HG02642 (cell line): Measurements from ENCODE around the gene MC2R.
"Not testable (repeated sequence)": the region's sequence is repeated elsewhere in the genome, so short reads cannot be mapped to it uniquely, and the experiment has no call there.

Experiments used
- ATAC-seq: cut with Tn5 transposase; IDR thresholded peaks from one replicate; pipeline ENCODE4 v1.9.1; 2021; ENCODE audit warnings: mild to moderate bottlenecking; ENCODE audit not compliant: unreplicated experiment, poor library complexity

MC2R gene

GRCh38 chr18:13895505-13896033 is 19.8 kb downstream of the MC2R start:
- ATAC-seq = no peak

DNA sequence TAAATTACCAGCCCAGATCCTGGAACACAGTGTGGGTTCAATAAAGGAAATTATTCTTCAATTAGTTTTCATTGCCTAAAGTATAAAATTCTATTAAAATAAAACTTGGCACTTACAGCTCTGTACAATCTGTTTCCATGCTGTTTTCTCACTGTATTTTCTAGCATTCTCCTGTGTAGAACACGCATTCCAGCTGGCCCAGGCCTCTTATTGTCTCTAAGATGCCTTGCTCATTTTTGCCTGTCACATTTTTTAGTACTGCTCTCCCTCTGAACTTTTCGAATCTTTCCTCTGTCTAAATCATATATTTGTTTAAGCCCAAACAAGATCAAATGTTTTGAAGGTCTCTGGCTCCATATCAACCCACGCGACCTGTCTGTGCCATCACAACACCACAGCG is 20.8 kb downstream of the MC2R start:
- ATAC-seq = no peak

DNA sequence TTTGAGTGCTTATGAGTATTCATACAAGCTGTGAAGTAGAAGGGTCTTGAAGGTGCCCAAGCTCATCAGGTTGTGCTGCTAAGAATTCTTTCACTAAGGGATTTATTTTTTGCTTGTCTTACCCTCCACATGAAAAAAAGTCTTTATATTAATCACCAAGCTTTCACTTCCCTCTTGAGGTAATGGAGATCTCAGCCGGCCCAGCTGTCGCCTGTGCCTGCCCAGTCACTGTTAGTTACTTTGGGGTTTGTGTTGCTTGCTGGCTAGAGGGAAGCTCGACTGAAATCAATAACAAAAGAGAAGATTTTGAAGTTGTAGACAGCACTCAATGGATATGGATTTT is 21.9 kb downstream of the MC2R start:
- ATAC-seq = peak; percentile 98

DNA sequence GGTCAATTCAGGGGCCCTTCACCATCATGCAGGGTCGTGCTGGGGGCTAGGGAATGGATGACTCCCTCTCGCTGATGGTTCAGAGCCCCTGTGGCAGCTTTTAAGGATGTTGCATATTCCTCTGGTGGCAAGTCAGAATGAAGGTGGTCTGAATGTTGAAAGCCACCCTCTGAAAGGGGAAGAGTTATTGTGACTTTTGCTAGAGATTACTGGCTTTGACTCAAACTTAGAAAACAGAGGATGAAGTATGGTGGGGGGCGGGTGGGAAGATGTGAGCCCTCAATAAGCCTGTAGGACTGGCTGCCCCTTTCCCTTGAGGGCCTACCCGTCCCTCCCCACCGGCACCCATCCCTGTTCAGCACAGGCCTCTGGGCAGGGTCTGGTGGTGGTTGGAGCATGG is 23.2 kb downstream of the MC2R start:
- no peak for ATAC-seq

DNA sequence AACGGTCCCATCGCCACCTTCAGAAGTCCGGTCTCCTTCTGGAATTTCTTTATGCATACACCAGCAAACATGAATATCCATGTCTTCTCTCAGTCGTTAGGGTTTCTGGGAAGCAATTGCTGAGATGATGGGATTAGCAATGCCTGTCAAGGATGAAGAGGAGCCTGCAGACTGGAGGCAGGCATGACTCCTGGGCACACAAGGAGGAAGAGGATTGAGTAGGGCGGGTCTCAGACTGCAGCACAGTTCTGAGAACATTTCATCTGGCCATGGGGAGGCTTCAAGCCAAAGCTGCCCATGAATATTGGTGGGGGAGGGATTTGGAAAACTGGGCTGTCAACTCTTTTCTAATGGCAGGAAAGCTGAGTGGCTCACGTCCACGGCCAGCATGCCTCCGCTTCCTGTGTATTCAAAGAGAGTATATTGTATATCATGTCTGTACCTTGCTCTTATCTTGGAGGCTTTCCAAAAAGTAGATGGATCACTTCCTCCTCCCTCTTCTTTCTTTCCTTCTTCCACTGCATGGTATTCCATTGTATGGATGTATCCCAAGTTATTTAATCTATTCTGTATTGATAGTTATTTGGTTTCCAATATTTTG is 24.5 kb downstream of the MC2R start:
- ATAC-seq = no peak

GRCh38 chr18:13889671-13890070 is 25.7 kb downstream of the MC2R start:
- no peak for ATAC-seq

DNA sequence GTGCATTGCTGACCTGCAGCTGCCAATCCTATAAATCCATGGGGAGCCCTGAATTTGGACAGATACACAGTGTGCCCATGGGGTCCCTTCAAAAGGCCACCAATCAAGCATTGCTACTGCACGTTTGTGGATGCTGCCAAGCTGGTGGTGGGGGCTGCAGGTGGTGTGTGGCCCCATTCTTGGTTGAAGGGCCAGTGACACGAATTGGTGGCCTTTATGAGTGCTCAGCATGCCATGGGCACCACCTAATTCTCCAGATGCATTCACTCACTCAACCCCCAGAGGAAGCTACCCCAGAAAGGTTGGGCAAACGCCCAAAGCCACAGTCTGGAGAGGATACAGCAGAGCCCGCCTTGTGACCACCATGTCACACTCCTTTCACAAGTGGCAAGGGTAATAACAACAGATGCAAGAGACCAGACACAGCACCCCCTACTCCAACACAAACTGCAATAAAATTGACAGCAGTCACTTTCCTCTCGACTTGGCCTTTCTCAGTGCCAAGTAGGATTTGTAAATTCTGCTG is 27.1 kb downstream of the MC2R start:
- no peak for ATAC-seq

DNA sequence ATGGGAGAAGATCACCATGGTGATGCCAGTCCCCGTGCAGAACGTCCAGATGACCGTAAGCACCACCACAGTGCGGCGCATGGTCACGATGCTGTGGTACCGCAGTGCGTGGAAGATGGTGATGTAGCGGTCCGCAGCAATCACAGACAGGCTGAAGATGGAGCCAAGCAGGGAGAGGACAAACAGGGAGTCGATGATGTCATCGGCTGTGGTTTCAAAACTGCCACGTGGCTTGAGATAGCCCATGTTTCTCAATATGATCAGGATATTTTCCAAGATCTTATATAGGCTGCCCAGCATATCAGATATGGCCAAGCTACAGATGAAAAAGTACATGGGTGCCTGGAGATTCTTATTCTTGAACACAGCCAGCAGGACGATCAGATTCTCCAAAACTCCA is 30.3 kb downstream of the MC2R start:
- no peak for ATAC-seq

DNA sequence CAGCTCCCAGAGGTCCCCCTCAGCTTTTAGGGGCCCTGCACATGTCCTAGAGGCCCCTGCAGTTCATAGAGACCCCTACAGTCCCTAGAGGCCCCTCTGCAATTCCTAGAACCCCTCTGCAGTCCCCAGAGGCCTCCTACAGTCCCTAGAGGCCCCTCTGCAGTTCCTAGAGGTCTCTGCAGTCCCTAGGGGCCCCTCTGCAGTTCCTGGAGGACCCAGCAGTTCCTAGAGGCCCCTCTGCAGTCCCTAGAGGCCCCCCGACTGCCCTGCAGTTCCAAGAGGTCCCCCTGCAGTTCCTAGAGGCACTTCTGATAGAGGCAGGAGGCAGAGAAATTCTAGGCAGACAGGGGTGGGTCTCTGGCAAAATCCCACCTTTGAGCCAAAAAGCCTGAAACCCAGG is 35.4 kb downstream of the MC2R start:
- ATAC-seq = no peak

DNA sequence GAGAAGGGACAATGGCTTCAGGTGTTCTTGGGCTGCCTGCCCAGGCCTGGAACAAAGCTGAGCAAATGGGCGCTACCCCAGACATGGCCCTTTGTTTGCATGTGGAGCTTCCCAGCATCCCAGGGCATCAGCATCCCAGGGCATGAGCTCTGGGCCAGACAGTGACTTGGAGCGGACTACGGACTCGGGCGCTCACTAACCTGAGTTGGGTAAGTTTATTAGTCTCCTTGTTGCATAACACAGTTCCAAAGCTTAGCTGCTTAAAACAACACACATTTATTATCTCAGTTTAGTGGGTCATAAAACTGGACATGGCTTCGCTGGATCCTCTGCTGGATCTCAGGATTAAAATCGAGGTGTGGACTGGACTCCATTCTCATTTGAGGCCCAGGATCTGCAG is 35.8 kb downstream of the MC2R start:
- ATAC-seq = no peak

DNA sequence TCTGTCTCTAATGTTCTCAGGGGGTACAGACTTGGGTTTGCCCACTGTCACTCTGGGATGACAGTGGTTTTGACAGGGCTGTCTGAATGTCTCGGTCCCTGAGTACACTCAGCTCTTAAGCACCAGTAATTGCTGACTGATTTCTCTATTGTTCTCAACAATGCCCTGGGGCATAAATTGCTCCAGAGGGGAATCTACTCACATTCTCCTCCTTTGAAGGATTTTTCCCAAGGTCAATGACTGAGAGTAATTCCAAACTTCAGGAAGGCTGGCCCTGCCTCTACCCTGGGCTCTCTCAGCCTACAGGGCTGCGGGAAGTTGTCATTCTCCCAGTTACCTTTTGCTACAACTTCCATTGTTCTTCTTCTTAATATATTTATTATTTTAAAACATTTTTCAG is 36.5 kb downstream of the MC2R start:
- no peak for ATAC-seq

GRCh38 chr18:13877157-13877556 is 38.2 kb downstream of the MC2R start:
- no peak for ATAC-seq

DNA sequence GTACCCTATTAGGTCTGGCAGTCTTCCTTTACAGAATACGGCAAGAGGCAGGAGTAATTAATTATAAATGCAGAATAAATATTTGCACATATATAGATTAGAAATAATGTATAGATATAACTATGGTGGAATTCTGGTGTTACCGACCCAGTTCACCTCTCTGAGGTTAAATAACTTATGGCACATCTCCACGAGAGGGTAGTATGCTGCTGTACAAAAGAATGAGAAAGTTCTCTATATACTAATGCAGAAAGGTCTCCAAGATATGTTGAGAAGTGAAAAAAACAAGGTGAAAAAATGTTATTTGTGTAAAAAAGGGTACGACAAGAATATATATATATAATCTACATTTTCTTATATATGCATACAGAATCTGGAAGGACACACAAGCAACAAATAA is 40.8 kb downstream of the MC2R start:
- ATAC-seq = no peak

GRCh38 chr18:13872932-13873331 is 42.4 kb downstream of the MC2R start:
- ATAC-seq = no peak

DNA sequence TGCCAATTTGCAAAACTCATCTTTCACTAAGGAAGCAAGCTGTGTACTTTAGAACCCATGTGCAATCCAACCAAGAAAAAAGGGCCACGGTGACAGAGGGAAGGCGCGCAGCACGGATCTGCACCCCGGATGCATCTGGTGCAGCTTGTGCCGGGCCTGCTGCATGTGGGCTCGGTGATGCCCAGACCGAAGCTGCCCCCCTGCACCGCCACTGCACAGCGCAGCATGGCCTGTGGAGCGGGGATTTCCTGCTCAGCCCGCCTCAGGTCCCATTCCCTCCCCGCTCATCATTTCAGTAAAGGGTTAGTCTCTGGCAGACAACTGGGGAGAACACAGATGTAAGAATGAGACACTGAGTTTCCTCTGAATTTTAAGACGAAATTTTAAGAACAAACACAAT is 43.0 kb downstream of the MC2R start:
- ATAC-seq = no peak

GRCh38 chr18:13871701-13872100 is 43.6 kb downstream of the MC2R start:
- ATAC-seq = no peak

- ATAC-seq = no peak
Measured at GRCh38 chr18:13868501-13869271, 46.6 kb downstream of the MC2R start.

DNA sequence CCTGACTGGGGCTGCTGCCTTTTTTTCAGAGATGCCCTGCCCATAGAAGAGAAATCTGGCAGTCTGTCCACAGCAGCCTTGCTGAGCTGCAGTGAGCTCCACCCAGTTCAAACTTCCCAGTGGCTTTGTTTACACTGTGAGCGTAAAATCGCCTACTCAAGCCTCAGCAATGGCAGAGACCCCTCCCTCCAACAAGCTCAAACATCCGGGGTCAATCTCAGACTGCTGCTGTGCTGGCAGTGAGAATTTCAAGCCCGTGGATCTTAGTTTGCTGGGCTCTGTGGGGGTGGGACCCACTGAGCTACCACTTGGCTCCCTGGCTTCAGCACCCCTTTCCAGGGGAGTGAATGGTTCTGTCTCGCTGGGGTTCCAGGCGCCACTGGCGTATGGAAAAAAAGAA is 52.4 kb downstream of the MC2R start:
- ATAC-seq = not testable (repeated sequence)

- no peak for ATAC-seq
Measured at GRCh38 chr18:13849791-13850190, 65.5 kb downstream of the MC2R start.

- no peak for ATAC-seq
Measured at GRCh38 chr18:13836559-13836958, 78.8 kb downstream of the MC2R start.

- ATAC-seq = no peak
Measured at GRCh38 chr18:13835202-13835601, 80.1 kb downstream of the MC2R start.

GRCh38 chr18:13834496-13835015 is 80.8 kb downstream of the MC2R start:
- ATAC-seq = no peak
